ENCODE data around the gene STEAP3. TPM values are rescaled to one million over a fixed set of nuclear protein-coding genes. Genes with fewer than 3 reads are reported as not detected.

Gene STEAP3
- total RNA-seq, 1 donor from 2014 or later: 11.8 TPM

DNA sequence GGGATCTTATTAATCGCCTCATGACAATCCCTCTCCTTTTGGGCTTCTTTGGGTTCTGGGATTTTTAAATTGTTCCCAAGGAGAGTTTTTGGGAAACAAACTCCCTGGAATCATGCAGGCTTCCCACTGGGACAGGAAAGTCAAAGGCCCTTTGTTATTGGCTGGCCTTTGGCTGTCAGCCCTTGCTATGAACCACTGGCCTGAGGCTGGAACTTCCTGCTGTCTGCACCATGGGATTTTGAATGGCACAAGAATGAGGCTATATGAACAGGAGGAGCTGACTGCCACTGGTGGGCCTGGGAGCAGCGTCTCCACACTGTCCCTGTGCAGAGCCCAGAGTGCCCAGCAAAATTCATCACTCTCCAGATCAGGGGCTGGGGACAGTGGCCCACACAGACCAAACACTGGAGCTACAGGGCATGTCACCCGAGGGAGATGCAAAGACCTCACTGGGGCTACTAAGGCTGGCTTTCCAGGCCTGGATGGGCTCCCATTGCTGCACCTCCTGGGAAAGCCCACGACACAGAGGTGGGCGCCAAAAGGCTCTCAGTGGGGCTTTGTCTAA, 35.7 kb downstream of the STEAP3 start:
- Histone ChIP-seq H3K36me3 (ENCODE audit: control insufficient read depth, insufficient read depth, low read length) (peaks cover 14% of the 10 kb centered on the region), H3K4me3 (ENCODE audit: low read depth, low read length) (no peak overlapping the region), H3K27me3 (ENCODE audit: control insufficient read depth, insufficient read depth, low read length) (no peaks in the 10 kb centered on the region)
- FAIRE-seq (no peak), DNase-seq (ENCODE audit: low read depth) (no peak)
- TF ChIP-seq, protein P1, sequence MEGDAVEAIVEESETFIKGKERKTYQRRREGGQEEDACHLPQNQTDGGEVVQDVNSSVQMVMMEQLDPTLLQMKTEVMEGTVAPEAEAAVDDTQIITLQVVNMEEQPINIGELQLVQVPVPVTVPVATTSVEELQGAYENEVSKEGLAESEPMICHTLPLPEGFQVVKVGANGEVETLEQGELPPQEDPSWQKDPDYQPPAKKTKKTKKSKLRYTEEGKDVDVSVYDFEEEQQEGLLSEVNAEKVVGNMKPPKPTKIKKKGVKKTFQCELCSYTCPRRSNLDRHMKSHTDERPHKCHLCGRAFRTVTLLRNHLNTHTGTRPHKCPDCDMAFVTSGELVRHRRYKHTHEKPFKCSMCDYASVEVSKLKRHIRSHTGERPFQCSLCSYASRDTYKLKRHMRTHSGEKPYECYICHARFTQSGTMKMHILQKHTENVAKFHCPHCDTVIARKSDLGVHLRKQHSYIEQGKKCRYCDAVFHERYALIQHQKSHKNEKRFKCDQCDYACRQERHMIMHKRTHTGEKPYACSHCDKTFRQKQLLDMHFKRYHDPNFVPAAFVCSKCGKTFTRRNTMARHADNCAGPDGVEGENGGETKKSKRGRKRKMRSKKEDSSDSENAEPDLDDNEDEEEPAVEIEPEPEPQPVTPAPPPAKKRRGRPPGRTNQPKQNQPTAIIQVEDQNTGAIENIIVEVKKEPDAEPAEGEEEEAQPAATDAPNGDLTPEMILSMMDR (IDR thresholded peaks at IDR 0.05; ENCODE audit: insufficient read depth, low read length, severe bottlenecking): no peak

DNA sequence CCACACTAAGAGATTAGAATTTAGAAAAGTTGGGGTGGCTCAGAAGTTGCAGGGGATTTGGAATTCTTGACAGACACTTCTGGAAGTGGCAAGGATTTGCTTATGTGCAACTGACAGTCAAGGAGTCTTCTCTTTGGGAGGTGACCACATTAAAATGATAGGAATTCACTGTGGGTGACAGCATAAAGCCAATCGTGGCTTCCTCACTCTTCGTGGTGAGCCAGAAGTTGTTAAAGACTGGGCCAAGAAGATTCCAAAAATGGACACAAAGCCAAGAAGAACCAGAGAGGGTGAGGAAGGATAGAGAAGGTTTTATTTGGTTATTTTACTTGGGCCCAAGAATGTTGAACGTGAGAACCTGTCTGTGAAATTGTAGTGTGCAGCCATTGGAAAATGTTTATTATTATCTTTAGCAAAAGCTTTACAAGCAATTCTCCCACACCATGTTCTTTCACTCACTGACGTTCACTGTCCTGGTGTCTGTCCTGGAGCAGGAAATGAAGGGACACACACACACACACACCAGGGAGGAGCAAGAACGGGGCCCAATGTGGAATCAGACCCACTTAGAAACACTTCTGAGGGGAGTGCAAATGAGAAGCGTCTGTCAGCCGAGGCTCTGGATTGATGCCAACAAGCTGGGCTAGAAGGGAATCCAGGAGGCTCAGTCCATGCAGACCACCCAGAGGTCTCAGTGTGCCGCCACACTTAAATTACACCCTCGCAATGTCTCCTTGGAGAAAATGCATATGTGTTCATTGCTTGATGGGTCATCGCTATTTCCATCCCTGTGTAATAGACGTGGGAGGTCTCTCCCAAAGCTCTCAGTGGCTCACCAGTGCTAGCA, 37.2 kb downstream of the STEAP3 start:
- Histone ChIP-seq H3K36me3 (ENCODE audit: control insufficient read depth, insufficient read depth, low read length) (peaks cover 9% of the 10 kb centered on the region), H3K27me3 (ENCODE audit: control insufficient read depth, insufficient read depth, low read length) (no peaks in the 10 kb centered on the region), H3K4me3 (ENCODE audit: low read depth, low read length) (no peak overlapping the region)
- DNase-seq (ENCODE audit: low read depth): no peak
- no peak for FAIRE-seq
- TF ChIP-seq, protein P1 (IDR thresholded peaks at IDR 0.05; ENCODE audit: insufficient read depth, low read length, severe bottlenecking): no peak

DNA sequence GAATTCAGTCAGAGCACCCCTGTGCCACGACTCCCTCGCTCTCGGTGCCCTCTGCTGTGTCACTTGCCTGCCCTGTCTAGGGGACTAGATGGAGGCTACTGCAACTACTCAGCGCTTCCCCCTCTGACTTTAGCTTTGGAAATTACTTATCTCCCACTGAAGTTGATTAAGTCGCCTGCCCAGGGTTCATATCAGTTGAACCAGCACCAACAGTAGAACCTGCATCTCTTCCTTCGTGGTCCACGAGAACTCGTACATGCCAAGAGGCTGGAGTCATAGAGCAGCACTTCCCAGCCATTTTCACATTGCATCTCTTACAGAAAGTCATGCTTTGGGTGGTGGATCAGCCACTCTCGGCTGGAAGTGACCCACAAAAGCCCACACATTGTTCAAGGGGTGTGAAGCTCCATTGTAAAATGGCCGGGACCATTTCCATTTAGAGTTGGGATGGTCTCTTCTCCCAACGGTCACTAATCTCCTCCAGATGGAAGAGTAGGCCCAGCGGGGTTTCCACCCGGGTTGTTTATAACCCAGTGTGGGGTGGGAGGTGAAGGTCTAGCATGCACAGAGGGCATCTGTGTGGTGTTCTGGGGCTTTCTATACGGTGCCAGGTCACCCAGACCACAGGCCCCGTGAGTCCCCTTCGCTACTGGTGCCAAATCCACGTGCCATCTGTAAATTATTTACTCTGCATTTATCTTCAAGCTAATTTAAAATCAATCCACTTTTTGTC, 38.0 kb downstream of the STEAP3 start:
- FAIRE-seq (peak; percentile 88), DNase-seq (ENCODE audit: low read depth) (no peak)
- Histone ChIP-seq H3K27me3 (ENCODE audit: control insufficient read depth, insufficient read depth, low read length) (no peaks in the 10 kb centered on the region), H3K36me3 (ENCODE audit: control insufficient read depth, insufficient read depth, low read length) (peaks cover 9% of the 10 kb centered on the region), H3K4me3 (ENCODE audit: low read depth, low read length) (no peak overlapping the region)
- TF ChIP-seq, protein P1 (IDR thresholded peaks at IDR 0.05; ENCODE audit: insufficient read depth, low read length, severe bottlenecking): no peak

DNA sequence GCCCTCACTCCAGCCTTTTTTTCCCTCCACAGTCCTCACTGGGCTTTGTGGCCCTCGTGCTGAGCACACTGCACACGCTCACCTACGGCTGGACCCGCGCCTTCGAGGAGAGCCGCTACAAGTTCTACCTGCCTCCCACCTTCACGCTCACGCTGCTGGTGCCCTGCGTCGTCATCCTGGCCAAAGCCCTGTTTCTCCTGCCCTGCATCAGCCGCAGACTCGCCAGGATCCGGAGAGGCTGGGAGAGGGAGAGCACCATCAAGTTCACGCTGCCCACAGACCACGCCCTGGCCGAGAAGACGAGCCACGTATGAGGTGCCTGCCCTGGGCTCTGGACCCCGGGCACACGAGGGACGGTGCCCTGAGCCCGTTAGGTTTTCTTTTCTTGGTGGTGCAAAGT, 39.4 kb downstream of the STEAP3 start:
- FAIRE-seq (no peak), DNase-seq (ENCODE audit: low read depth) (no peak)
- Histone ChIP-seq H3K36me3 (ENCODE audit: control insufficient read depth, insufficient read depth, low read length) (peaks cover 5% of the 10 kb centered on the region), H3K4me3 (ENCODE audit: low read depth, low read length) (no peak overlapping the region), H3K27me3 (ENCODE audit: control insufficient read depth, insufficient read depth, low read length) (no peaks in the 10 kb centered on the region)
- TF ChIP-seq, protein P1 (IDR thresholded peaks at IDR 0.05; ENCODE audit: insufficient read depth, low read length, severe bottlenecking): no peak

DNA sequence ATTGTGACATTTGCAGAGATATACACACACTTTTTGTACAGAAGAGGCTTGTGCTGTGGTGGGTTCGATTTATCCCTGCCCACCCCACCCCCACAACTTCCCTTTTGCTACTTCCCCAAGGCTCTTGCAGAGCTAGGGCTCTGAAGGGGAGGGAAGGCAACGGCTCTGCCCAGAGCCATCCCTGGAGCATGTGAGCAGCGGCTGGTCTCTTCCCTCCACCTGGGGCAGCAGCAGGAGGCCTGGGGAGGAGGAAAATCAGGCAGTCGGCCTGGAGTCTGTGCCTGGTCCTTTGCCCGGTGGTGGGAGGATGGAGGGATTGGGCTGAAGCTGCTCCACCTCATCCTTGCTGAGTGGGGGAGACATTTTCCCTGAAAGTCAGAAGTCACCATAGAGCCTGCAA, 40.0 kb downstream of the STEAP3 start:
- no peak for DNase-seq (ENCODE audit: low read depth)
- no peaks in the 10 kb centered on the region for H3K27me3 ChIP-seq (ENCODE audit: control insufficient read depth, insufficient read depth, low read length)
- H3K4me3 ChIP-seq (ENCODE audit: low read depth, low read length): no peak overlapping the region
- H3K36me3 ChIP-seq (ENCODE audit: control insufficient read depth, insufficient read depth, low read length): peaks cover 5% of the 10 kb centered on the region
- TF ChIP-seq, protein P1 (IDR thresholded peaks at IDR 0.05; ENCODE audit: insufficient read depth, low read length, severe bottlenecking): no peak
- FAIRE-seq: no peak

Data from bronchial epithelial cell (primary cell).